ENCODE measurements around the gene PPP3R1. TPM values are rescaled to one million over a fixed set of nuclear protein-coding genes. Genes with fewer than 3 reads are reported as not detected.

PPP3R1 gene
- total and polyA plus RNA-seq, 2 of the 4 experiments (the other 2 are of a cell fraction), result 9.1 to 17.3 TPM

DNA sequence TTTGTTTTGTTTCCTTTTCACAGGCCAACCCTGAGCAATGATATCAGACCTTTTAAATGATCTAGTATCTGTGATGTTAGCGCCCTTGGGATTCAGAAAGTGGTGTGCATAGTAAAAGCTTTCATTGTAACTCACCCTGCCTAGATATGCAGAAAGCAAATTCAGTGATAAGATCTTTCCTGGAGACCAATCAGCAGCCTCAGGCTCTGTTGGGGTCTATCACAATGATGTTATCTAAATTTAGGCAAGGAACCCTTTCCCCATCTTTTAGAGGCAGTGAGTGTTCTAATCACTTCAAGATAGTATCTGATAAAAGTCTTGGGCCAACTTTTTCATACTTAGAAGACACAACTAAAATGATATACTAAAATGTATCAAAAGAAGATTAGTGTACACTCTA lies 118.2 kb downstream of the PPP3R1 start:
- no peak for TF ChIP-seq POLR2A (IDR thresholded peaks at IDR 0.05; ENCODE audit: low read depth, low read length)
- TF ChIP-seq MAZ (IDR thresholded peaks at IDR 0.05; ENCODE audit: borderline replicate concordance, low read depth, low read length), result no peak
- TF ChIP-seq CEBPB (IDR thresholded peaks at IDR 0.05; ENCODE audit: low read depth, low read length), result no peak
- TF ChIP-seq CHD1 (IDR thresholded peaks at IDR 0.05; ENCODE audit: low read depth, low read length), result no peak
- TF ChIP-seq NFE2L2 (IDR thresholded peaks at IDR 0.05; ENCODE audit: low read depth, low read length), result no peak
- TF ChIP-seq RAD21 (IDR thresholded peaks at IDR 0.05; ENCODE audit: low read length), result no peak
- no peak for TF ChIP-seq RCOR1 (IDR thresholded peaks at IDR 0.05; ENCODE audit: insufficient replicate concordance, low read length)
- TF ChIP-seq, protein P1, sequence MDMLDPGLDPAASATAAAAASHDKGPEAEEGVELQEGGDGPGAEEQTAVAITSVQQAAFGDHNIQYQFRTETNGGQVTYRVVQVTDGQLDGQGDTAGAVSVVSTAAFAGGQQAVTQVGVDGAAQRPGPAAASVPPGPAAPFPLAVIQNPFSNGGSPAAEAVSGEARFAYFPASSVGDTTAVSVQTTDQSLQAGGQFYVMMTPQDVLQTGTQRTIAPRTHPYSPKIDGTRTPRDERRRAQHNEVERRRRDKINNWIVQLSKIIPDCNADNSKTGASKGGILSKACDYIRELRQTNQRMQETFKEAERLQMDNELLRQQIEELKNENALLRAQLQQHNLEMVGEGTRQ (IDR thresholded peaks at IDR 0.05; ENCODE audit: low read depth, low read length), result no peak
- no peak for TF ChIP-seq FOS (IDR thresholded peaks at IDR 0.05; ENCODE audit: low read depth, low read length)
- TF ChIP-seq BHLHE40 (IDR thresholded peaks at IDR 0.05; ENCODE audit: low read depth, low read length), result no peak
- no peak for TF ChIP-seq MAFK (IDR thresholded peaks at IDR 0.05; ENCODE audit: low read depth, low read length)
- TF ChIP-seq SMC3 (IDR thresholded peaks at IDR 0.05; ENCODE audit: low read depth, low read length), result no peak
- TF ChIP-seq, protein P2, sequence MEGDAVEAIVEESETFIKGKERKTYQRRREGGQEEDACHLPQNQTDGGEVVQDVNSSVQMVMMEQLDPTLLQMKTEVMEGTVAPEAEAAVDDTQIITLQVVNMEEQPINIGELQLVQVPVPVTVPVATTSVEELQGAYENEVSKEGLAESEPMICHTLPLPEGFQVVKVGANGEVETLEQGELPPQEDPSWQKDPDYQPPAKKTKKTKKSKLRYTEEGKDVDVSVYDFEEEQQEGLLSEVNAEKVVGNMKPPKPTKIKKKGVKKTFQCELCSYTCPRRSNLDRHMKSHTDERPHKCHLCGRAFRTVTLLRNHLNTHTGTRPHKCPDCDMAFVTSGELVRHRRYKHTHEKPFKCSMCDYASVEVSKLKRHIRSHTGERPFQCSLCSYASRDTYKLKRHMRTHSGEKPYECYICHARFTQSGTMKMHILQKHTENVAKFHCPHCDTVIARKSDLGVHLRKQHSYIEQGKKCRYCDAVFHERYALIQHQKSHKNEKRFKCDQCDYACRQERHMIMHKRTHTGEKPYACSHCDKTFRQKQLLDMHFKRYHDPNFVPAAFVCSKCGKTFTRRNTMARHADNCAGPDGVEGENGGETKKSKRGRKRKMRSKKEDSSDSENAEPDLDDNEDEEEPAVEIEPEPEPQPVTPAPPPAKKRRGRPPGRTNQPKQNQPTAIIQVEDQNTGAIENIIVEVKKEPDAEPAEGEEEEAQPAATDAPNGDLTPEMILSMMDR (conservative IDR thresholded peaks at IDR 0.05; ENCODE audit: low read depth, low read length), result no peak
- Histone ChIP-seq H2AK5ac (ENCODE audit: low read depth, low read length) (no peak overlapping the region), H4K8ac (ENCODE audit: low read depth in 2 of 2, low read length in 2 of 2) (no peak overlapping the region), H3K4me3 (ENCODE audit: insufficient read depth, low read depth, low read length) (no peak overlapping the region), H3K36me3 (ENCODE audit: control insufficient read depth, insufficient read depth, low read length) (peaks cover 7% of the 10 kb centered on the region; the same call in 1 of the 2 replicates), H3K9me3 (ENCODE audit: control insufficient read depth, insufficient read depth, low read length) (no peaks in the 10 kb centered on the region), H3K27me3 (ENCODE audit: control insufficient read depth, insufficient read depth, low read length) (no peaks in the 10 kb centered on the region), H3K79me1 (ENCODE audit: low read depth in 1 of 2, low read length in 2 of 2) (peaks cover 0 to 2% of the 10 kb centered on the region in 2 experiments; a peak in 1 of 4 replicates), H3K9ac (ENCODE audit: low read depth, low read length) (no peak overlapping the region), H3K4me2 (ENCODE audit: low read depth, low read length) (no peak overlapping the region), H2AFZ (replicated peaks; ENCODE audit: low read length, poor library complexity) (no peak overlapping the region), H3K4me1 (ENCODE audit: control insufficient read depth, insufficient read depth, low read length) (no peaks in the 10 kb centered on the region), H2BK20ac (ENCODE audit: low read depth, low read length) (no peak overlapping the region), H4K20me1 (ENCODE audit: insufficient read depth, low read length) (no peaks in the 10 kb centered on the region), H2AK9ac (replicated peaks; ENCODE audit: low read depth, low read length, poor library complexity) (no peak overlapping the region), H3K27ac (ENCODE audit: insufficient read depth, low read length) (no peak overlapping the region), H4K5ac (ENCODE audit: low read depth, low read length) (no peak overlapping the region), H3K56ac (ENCODE audit: extremely low read depth, insufficient read depth, low read length) (no peak overlapping the region), H2BK120ac (ENCODE audit: low read depth, low read length) (no peak overlapping the region), H4K91ac (ENCODE audit: insufficient read depth, low read depth, low read length) (no peak overlapping the region), H3K14ac (replicated peaks; ENCODE audit: low read depth, low read length) (no peak overlapping the region), H3K9me1 (ENCODE audit: insufficient read depth, low read length) (no peaks in the 10 kb centered on the region), H3K4ac (ENCODE audit: low read depth, low read length) (no peak overlapping the region), H2BK5ac (ENCODE audit: low read depth, low read length, poor library complexity, severe bottlenecking) (no peak overlapping the region), H3K18ac (ENCODE audit: low read depth, low read length) (no peak overlapping the region), H2BK15ac (ENCODE audit: low read depth, low read length) (no peak overlapping the region), H3K23ac (ENCODE audit: low read depth, low read length) (no peak overlapping the region)
- ChIA-PET POLR2A (ENCODE audit: unreplicated experiment) (no interaction called here), CTCF (interaction anchor here (1.0 to 1.6 kb wide), 2 partner anchors 12 to 22 kb away, joined by 3 to 5 read pairs; no protein-coding TSS in a partner anchor)
- DNase-seq (no peak), ATAC-seq (ENCODE audit: low read depth) (no peak)
- in situ Hi-C loops (cut with MboI; ENCODE audit: low sequenced_read_pairs), result no loop called here
- dilution Hi-C loops (cut with HindIII; ENCODE audit: low sequenced_read_pairs, unreplicated experiment), result no loop called here
- BruUV-seq (replicated peaks), result no TSS peak
- no CpG with 5 or more reads among the region's 1 CpG for WGBS, 2 experiments (ENCODE audit: extremely low coverage in 2 of 2, insufficient read length in 1 of 2)
- intact Hi-C loops (cut with micrococcal nuclease), result no loop called here
